PFSK-1 (cell line): ENCODE results near the gene TCEANC.

Experiments used
- POLR2AphosphoS5 ChIP-seq: IDR thresholded peaks from 2 replicates; pipeline ENCODE4 v1.6.1; 2012; ENCODE audit warnings: low read depth, mild to moderate bottlenecking, control low read depth, low read length, moderate library complexity
- SIN3A ChIP-seq: IDR thresholded peaks from 2 replicates; pipeline ENCODE4 v1.6.1; 2012; ENCODE audit warnings: mild to moderate bottlenecking, low read length, moderate library complexity, borderline replicate concordance; ENCODE audit not compliant: insufficient read depth
- TAF1 ChIP-seq: IDR thresholded peaks from 2 replicates; pipeline ENCODE4 v1.6.1; 2012; ENCODE audit warnings: low read length, control low read depth, borderline replicate concordance; ENCODE audit not compliant: insufficient read depth
- TF ChIP-seq, protein P1 (sequence below), 2 experiments: IDR thresholded peaks; 2 replicates each; pipeline versions ENCODE4 v1.6.1 to v1.8.0; 2011 to 2012; ENCODE audit warnings: low read depth in 2 of 2, low read length in 2 of 2, control low read depth in 1 of 2, inconsistent platforms in 1 of 2, mild to moderate bottlenecking in 1 of 2, moderate library complexity in 1 of 2; ENCODE audit not compliant: insufficient read depth in 1 of 2

DNA sequence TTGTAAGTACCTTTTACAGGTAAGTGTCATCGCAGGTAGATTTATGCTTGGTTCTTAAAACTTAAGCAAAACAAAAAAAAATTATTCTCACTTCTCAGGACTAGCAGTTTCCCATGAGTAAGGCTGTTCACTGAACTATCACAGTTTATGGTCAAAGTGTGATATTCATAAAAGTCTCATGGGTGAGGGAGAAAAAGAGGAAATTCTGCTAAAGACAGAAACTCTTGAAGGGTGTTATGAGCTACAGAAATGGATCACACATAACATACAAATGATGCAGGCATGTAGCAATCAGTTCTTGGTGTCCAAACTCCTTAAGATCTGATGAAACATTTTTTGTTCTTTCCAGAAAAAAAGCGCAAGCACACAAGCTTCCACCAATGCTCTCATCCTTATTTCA is 44.5 kb downstream of the TCEANC start:
- TF ChIP-seq POLR2AphosphoS5 (no peak), TAF1 (no peak), SIN3A (no peak)
- TF ChIP-seq, protein P1, sequence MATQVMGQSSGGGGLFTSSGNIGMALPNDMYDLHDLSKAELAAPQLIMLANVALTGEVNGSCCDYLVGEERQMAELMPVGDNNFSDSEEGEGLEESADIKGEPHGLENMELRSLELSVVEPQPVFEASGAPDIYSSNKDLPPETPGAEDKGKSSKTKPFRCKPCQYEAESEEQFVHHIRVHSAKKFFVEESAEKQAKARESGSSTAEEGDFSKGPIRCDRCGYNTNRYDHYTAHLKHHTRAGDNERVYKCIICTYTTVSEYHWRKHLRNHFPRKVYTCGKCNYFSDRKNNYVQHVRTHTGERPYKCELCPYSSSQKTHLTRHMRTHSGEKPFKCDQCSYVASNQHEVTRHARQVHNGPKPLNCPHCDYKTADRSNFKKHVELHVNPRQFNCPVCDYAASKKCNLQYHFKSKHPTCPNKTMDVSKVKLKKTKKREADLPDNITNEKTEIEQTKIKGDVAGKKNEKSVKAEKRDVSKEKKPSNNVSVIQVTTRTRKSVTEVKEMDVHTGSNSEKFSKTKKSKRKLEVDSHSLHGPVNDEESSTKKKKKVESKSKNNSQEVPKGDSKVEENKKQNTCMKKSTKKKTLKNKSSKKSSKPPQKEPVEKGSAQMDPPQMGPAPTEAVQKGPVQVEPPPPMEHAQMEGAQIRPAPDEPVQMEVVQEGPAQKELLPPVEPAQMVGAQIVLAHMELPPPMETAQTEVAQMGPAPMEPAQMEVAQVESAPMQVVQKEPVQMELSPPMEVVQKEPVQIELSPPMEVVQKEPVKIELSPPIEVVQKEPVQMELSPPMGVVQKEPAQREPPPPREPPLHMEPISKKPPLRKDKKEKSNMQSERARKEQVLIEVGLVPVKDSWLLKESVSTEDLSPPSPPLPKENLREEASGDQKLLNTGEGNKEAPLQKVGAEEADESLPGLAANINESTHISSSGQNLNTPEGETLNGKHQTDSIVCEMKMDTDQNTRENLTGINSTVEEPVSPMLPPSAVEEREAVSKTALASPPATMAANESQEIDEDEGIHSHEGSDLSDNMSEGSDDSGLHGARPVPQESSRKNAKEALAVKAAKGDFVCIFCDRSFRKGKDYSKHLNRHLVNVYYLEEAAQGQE (IDR thresholded peaks at IDR 0.05; ENCODE audit: insufficient read depth in 1 of 2, low read depth in 2 of 2, low read length in 2 of 2) = no peak
